GM18505 (cell line): ENCODE measurements around the gene CELA1.
"Not testable (repeated sequence)": the region's sequence is repeated elsewhere in the genome, so short reads cannot be mapped to it uniquely, and the experiment has no call there.

Experiments used
- ATAC-seq: cut with Tn5 transposase; IDR thresholded peaks from one replicate; pipeline ENCODE4 v1.9.1; 2021; ENCODE audit not compliant: unreplicated experiment
- POLR2A ChIP-seq: IDR thresholded peaks from 4 replicates; pipeline ENCODE4 v1.6.1; 2011; ENCODE audit warnings: borderline replicate concordance; ENCODE audit not compliant: insufficient read depth, insufficient read length; ENCODE audit errors: extremely low read depth

CELA1 gene

DNA sequence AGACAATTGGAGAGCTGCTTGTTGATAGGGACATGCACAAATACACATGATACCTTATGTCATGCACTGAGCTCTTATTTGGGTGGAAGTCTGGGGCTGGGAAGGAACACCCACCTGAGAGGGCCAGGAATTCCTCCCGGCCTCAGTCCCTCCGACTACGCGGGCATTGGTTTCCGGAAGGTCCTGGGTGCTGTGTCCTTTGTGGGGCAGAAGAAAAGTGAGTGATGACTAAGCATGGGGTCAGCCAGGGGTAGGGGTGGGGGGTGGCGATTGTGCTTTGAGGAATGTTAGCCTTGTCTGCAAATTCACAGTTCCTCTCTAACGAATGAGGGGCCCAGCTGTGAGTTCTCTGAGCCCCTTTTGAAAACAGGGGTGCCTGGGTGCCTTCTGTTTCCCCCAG lies 798 bp downstream of the CELA1 start:
- ATAC-seq: no peak
- TF ChIP-seq POLR2A: no peak

DNA sequence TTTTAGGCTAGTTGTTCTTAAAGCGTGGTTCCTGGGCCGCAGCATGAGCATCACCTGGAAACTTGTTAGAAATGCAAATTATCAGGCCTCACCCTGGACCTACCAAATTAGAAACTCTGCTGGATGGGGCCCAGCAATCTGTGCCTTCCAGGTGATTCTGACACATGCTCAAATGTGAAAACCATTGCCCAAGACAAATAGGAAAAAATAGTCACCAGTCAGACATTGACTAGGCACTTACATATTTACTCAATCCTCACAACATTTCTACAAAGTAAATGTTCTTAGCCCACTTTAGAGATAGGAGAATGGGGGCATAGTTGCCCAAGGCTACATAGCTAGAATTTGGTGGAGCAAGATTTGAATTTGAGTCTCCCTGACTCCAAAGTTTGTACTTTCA lies 3.3 kb downstream of the CELA1 start:
- no peak for TF ChIP-seq POLR2A
- ATAC-seq: no peak

DNA sequence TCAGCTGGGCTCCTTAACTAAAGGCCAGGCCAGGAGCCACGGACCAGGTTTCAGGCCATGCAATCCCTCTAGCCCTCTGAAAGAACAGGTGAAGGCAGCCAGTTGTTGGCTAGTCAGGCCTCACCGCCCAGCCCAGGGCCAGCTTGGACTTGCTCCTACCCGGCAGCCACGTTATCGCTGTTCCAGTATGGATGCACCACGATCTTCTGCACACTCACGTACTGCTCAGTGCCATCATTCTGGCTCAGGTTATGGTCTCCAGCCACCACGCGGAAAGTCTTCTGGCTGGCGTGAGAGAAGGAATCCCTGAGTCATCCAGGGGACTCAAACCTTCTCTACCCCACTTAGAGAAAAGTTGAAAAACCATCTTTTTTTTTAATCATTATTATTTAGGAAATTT lies 4.1 kb downstream of the CELA1 start:
- no peak for TF ChIP-seq POLR2A
- ATAC-seq: no peak

DNA sequence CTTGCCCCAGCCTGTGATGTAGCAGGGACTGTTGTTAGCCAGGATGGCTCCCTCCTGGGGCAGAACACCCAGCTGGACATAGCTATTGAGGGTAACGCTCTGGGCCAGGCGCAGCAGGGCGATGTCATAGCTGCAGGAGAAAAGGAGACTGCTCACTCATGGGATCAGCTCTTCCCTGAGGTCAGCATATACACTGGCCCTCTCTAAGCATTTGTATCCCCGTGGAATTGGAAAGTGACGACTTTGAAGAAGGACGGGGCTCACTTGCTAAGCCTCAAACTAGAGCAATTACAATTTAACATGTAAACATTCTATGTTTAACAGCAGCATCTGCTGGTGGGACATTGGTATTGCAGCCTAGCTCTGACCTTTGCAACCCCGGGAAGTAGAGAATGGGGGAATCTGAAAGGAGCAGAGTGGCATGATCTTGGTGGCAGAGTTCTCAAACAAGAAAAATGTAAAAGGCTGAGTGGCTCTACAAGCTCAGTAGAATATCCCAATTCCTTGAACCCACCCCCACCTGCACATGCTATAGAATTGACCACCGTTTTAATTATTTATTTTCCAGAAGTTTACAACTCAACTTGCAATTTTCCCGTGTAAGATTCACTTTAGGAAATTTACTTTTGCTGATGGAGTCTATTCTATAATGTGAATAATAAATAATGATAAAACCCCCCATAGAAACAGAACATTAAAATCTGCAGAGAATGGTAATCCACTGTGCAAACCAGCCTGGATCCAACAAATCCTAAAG lies 5.0 kb downstream of the CELA1 start:
- TF ChIP-seq POLR2A: no peak
- no peak for ATAC-seq

DNA sequence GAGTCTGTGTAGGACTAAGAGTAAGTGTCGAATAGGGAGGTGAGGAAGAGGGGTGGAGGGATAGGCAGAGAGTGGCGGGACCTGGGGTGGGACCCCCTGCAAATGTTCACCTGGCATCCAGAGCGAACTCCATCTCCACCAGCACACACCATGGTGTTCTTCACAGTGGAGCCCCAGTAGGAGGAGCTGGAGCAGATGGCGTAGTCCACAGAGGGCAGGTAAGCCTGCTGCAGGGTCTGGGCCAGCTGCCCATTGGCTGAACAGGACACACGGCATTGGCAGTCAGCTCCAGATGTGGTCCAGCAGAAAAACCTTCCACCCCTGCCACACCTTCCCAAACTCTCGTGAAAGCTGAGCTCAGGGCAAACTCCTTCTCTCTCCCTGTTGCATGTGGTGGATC lies 6.7 kb downstream of the CELA1 start:
- TF ChIP-seq POLR2A: no peak

DNA sequence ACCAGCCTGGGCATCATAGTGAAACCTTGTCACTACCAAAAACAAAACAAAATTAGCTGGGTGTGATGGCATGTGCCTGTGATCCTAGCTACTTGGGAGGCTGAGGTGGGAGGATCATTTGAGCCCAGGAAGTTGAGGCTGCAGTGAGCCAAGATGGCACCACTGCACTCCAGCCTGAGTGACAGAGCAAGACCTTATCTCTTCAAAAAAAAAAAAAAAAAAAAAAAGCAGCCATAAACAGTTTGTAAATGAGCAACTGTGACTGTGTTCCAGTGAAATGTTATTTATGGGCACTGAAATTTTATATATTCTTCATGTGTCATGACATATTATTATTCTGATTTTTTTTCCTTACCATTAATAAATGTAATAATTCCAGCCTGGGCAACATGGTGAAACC lies 9.1 kb downstream of the CELA1 start:
- ATAC-seq: not testable (repeated sequence)

More for the DNA sequence above, 6.7 kb downstream of the CELA1 start:
- ATAC-seq: no peak

DNA sequence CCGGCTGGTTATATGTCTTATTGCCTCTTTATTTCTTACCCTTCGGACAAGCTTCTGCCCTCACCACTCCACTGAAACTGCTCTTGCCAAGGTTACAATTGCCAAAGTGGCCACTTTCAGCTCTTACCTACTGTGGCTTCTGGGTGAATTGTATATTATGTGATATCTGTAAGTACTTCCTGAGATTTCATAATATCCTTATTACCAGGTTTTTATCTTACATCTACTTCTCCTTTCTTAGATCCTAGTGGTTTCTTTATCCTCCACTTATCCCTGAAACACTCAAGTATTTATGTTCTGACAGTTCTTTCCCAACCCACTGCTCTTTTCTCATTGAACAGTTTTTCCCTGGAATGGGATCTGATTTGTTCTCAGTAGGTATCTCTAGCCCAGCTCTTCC lies 10.5 kb downstream of the CELA1 start:
- no peak for ATAC-seq
- TF ChIP-seq POLR2A: no peak

DNA sequence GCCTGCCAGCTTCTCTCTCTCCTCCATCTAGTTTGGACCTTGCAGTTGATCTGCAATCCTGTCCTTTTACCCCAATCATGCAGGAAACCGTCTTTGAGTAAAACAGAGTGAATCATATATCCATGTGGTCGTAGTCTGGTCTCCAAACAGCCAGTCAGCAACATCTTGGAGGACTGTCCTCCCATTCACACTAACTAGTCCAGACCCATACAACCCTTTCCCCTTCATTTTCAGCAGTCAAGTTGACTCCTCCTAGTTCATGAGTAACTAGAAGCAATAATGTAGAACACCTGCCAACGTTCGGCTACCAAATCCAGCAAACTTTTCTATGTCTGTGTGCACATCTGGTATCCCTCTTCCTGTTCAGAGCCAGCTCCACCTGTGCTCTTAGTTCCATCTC lies 11.7 kb downstream of the CELA1 start:
- no peak for TF ChIP-seq POLR2A
- no peak for ATAC-seq

DNA sequence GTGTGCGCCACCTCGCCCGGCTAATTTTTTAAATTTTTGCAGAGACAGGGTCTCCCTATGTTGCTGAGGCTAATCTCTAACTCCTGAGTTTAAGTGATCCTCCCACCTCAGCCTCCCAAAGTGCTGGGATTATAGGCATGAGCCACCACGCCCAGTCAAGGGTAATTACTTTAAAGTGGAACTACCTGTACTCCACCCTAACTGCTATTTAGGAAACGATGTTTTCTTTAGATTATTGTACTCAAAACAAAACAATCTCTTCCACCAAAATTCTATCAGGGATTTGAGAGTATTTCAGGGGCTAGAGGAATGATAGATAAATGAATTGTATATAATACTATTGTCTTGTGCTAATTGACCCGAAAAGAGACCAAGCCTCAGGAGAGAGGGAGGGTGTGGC lies 12.9 kb downstream of the CELA1 start:
- ATAC-seq: no peak
- TF ChIP-seq POLR2A: no peak

DNA sequence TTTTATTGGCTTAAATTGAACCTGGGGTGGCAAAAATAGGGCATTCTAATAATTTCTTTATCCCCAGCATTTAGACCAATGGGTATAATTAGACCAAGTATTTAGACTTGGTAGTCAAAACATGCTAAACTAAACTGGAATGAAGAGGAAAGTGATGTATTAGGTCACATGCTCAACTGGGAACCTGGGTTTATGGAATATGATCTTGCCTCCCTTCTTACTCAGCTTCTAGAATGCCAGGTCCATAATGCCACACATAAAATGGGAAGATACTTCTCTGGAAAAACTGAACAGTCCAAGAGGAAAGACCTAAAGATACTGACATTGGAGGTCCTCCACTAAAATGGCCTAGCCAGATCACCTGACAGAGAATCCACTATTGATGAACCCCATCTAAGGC lies 16.3 kb downstream of the CELA1 start:
- no peak for TF ChIP-seq POLR2A
- ATAC-seq: no peak

DNA sequence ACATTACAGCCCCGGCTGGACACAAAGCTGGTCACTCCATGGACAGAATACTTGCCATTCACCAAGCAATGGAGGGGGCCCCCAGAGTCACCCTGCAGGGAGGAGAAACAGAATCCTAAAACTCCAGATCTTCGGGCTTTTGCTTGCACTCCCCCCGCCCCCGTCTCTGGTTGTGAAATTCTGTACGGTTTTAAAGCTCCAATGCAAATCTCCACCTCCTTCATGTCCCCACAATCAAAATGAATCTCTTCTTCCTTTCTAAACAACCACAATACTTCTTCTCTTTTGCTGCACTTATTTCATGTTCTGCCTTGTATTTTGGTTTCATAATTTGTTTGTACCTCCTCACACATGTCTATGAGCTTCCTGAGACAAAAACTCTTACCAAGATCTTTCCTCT lies 16.7 kb downstream of the CELA1 start:
- no peak for TF ChIP-seq POLR2A
- no peak for ATAC-seq

DNA sequence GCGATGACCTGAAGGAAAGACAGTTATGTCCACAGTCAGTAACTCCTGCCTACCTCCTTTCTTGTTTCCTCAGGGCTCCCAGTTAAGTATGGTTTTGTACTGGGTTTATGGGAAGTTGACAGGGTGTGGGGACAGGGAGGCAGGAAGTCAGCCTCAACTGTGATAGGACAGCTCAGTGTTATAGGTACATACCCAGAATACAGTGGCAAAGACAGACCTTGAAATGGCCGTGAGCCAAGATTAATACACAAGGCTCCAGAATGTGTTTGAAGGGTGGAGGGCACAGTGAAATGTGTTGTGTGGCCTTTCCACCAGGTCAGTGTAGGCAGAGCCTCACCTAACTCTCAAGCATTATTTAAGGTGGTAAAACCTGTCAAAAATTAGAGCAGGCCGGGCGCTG lies 17.9 kb downstream of the CELA1 start:
- no peak for ATAC-seq
- no peak for TF ChIP-seq POLR2A

DNA sequence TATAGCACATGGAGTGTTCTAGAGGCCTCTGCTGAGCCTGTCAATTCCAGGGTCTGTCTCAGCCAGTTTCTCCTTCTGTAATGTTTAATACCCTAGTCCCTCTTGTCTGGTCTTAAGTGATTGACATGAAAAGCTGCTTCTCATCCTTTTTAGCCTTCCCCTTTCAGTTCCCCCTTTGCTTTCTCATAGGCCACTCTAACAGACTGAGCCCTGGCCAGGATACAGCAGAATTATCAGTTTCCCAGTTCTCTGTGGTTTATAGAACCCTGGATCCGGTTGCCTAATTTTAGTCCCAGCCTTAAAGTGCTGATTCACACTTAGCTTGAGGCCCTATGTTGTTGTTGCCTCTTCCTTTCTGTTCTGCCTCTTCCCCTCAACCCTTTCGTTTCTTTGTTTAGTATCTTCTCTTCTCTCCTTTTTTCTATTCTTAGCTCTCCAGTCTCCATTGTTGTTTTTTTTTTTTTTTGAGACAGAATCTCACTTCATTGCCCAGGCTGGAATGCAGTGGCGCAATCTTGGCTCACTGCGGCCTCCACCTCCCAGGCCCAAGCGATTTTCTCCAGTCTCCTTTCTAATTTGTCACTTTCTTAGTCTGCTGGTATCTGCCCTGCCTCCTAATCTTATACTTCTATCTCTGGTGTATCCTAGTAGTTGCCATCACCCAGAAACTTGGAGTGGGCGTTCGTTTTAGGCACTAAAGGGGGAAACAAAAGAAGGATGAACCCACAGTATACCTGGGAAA lies 19.6 kb downstream of the CELA1 start:
- peak; percentile 47 for ATAC-seq

DNA sequence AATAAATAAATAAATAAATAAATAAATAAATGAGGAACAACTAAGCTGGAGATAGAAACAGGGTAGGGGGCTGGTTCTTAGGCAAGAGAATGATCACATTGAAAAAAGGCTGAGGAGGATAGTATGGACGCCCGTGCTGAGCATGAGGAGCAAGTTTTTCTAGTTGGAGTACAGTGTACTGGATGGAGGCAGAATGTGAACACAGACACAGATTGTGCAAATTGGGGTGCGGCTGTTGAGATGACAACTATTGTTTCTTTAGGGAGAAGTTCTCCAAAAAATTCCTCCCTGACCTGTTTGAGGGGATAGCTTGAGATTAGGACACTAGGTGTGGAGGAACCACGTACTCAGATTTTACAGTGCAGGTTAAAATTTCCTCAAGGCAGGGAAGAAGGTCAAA lies 21.5 kb downstream of the CELA1 start:
- ATAC-seq: no peak
- no peak for TF ChIP-seq POLR2A

More for the DNA sequence above, 19.6 kb downstream of the CELA1 start:
- TF ChIP-seq POLR2A: peak; percentile 18
